GM19372 (cell line): ENCODE measurements around the gene NDC1.

Source experiments
- ATAC-seq: cut with Tn5 transposase; IDR thresholded peaks from one replicate; pipeline ENCODE4 v1.9.1; 2021; ENCODE audit warnings: mild to moderate bottlenecking, low read depth, moderate library complexity; ENCODE audit not compliant: unreplicated experiment

NDC1 gene

DNA sequence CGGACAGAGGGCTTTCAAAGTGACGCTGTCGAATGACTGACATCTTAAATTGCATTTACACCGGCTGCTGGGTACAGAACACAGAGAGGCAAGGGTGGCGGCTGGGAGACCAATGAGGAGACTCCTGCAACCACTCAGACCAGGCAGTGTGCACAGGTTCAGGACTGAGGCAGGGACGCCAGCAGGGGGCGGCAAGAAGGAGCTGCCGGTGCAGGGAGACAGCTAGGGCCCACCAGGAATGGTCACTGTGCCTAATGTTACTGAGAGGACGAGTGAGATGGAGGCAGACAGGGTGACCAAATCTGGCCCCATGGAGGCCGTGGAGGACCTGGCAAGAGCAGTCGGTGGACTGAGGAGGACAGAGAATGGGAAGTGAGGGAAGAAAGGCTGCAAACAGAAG, 122.6 kb downstream of the NDC1 start:
- no peak for ATAC-seq
